Measurements from ENCODE around the gene DHRS3.
A peak's percentile ranks its signal among the peaks of the same experiment; 100 is the strongest.
"Not testable (repeated sequence)": the region's sequence is repeated elsewhere in the genome, so short reads cannot be mapped to it uniquely, and the experiment has no call there.

Gene DHRS3

GRCh38 chr1:12551584-12551983 is 66.4 kb downstream of the DHRS3 start:
- DNase-seq, result no peak

DNA sequence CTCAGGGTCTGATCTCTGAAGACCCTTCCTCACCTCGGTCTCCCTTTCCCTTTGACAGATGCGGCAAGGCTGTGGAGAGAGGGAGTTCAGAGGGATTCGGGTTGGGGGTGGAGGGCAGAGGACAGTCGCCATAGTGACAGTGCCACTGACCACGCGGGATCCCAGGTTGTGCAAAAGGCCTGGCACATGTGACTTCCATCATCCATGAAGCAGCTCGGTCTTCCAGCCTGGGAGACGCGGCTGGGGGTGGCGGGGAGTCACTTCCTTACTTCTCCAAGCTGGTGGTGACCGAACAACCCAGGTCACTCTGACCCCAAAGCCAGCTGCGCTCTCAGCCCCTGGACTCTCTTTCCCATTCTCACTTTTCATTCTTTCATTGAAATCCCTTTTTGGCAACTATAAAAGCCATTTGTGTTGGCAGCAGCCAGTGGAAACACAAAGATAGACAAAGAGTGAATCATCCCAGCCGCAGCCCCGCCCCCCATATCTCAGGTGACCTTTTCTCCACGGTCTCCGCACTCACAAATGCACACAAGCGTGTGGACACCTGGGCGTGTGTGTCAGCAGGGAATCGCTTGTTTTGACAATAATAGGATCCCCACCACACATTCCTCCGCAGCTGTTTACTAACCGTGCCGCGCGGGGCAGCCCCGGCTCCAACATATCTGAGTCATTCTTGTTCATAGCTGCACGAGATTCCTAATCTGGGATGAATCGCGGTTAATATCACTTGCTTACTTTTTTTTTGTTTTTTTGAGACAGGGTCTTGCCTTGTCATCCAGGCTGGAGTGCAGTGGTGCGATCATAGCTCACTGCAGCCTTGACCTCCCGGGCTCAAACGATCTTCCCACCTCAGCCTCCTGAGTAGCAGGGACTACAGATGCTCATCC is 68.3 kb downstream of the DHRS3 start:
- peak; percentile 42 for DNase-seq

GRCh38 chr1:12548973-12549459 is 69.0 kb downstream of the DHRS3 start:
- no peak for DNase-seq

GRCh38 chr1:12548279-12548972 is 69.6 kb downstream of the DHRS3 start:
- no peak for DNase-seq

DNA sequence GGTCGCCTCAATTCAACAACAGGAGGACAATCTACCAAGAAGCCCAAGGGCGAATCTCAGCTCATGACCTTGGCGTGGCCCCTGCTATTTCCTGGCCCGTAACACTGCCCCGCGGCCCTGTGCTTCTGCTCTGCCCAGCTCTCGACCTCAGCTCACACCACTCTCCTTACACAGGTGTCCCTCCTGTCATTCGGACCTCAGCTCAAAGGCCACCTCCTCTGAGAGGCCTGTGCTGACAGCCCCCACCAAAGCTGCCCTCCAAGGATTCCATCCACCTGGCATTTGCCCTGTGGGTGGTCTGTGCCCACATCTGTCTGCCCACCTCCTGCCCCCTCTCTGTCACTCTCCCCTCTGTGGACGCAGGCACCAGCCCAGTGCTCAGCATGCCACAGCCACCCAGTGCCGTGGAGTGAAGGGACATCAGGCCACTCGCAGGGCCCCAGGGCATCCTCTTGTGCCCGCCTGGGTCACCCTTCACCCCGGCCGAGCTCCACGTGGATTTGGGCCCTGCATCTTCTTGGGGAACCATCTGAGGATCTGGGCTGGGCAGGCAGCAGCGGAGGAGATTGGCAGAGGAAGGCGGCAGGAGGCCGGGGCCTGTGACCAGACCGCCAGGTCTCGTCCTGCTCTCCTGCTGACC is 70.3 kb downstream of the DHRS3 start:
- DNase-seq, result no peak

DNA sequence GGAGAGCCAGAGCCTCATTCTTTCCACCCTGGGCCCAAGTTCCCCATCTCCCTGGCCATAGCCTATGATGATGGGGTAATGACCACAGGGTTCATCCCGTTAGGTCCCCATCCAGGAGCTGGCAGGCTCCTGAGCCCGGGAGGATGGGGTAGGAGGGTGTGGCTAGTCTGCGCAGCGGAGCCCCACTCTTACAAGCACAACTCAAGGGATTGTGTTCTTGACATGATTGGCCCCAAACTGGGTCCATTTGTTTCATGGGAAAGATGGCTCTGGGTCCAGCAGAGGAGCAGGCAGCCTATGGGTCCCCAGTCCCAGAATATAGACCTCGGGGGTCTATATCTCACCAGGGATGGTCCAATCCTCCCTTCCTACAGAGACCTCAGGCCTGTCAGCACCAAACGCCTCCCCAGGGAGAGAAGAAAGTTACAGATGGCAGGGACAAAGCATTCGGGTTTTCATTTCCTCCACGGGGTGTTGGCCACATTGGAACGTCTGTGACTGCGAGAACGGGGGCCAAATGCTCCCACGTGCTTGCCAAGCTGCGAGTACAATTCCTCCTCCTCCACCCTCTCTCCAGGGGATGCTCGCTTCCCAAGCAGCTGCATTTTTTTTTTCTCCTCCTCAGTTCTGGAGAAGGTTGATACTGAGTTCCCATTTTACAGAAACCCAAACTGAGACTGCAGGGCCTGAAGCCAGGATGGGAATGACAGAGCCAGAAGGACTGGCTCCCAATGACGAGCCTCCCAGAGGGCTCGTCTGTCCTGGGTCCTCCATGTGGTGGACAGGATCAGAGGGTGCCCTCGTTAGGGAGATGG is 71.0 kb downstream of the DHRS3 start:
- no peak for DNase-seq

- no peak for DNase-seq
These were observed 73.0 kb downstream of the DHRS3 start for GRCh38 chr1:12544992-12545391.

- no peak for DNase-seq
These were observed 73.7 kb downstream of the DHRS3 start for GRCh38 chr1:12544357-12544756.

- no peak for DNase-seq
These were observed 74.3 kb downstream of the DHRS3 start for GRCh38 chr1:12543740-12544154.

GRCh38 chr1:12542616-12543592 is 75.1 kb downstream of the DHRS3 start:
- no peak for DNase-seq

DNA sequence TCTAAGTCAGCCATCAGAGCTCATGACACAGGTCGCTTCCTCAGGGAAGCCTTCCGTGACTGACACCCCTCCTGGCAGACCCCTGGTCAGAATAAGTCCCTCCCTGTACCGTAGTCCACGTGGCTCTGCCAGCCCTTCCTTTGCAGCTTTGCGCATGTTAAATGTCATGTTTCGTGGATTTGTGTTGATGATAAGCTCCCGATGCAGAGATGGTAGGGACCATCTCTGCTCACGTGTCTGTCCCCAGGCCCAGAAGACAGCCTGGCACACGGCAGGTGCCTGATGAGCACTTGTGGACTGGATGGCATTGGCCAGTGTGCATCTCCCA is 75.9 kb downstream of the DHRS3 start:
- DNase-seq, result no peak

GRCh38 chr1:12541274-12542137 is 76.5 kb downstream of the DHRS3 start:
- no peak for DNase-seq

DNA sequence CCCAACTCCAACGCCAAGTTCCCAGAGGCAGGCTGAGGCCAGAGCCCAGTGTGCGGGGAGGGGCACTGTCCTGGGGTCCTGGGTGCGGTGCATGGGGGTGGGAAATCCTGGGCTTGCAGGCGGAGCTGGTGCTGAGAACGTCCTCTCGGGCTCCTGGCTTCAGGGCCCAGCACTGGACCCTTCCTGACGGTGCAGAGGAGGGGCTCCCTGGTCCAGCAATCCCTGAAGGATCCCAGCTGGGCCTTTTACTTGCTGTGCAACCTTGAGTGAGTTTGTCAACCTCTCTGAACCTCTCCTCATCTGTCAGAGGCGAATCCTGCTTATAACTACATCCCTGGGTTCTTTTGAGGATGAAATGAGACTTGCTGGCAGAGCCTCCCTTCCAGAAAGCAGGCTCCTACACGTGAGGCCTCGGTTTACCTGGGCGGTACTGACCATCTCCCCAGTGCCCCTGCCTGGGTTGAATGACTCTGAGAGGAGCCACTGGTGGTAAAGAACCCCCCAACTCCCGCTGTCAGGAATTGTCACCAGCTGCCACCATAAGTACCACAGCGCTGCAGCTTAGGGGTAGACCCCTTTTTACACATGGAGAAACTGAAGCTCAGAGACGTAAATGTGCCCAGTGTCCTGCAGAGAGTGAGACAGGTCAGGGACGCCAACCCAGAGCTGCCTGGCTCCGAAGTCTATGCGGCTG is 77.3 kb downstream of the DHRS3 start:
- no peak for DNase-seq

- peak; percentile 28 for DNase-seq
These were observed 78.1 kb downstream of the DHRS3 start for GRCh38 chr1:12539705-12540579.

DNA sequence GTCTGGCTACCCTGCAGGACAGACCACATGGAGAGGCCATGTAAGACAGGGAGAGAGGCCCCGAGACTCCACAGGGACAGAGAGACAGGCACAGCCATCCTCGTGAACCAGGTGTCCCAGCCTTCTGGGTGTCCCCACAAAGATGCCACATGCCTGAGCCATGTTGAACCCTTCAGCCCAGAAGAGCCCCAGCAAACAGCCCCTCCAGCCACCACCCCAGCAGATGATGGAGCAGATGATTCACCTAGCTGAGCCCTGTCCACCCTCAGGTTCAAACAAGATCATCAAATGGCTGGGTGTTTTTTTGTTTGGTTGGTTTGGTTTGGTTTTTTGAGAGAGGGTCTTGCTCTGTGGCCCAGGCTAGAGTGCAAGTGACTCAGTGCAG is 78.7 kb downstream of the DHRS3 start:
- no peak for DNase-seq

GRCh38 chr1:12538536-12538935 is 79.5 kb downstream of the DHRS3 start:
- DNase-seq, result not testable (repeated sequence)

- no peak for DNase-seq
These were observed 80.0 kb downstream of the DHRS3 start for GRCh38 chr1:12537906-12538461.

- DNase-seq, result no peak
These were observed 80.7 kb downstream of the DHRS3 start for GRCh38 chr1:12537294-12537693.

Data from NCI-H146 (cell line).